ENCODE measurements around the gene GBF1. TPM values are rescaled to one million over a fixed set of nuclear protein-coding genes. Genes with fewer than 3 reads are reported as not detected.

The GBF1 gene
- total and polyA plus RNA-seq, 2 donors (not counting 1 experiment from before 2014, with no cell fraction given), result 20.8 to 39.3 TPM

- Mint-ChIP-seq H3K4me3 (no peak overlapping the region), H3K4me1 (peaks cover 26% of the 10 kb centered on the region), H3K27ac (no peak overlapping the region), H3K27me3 (no peaks in the 10 kb centered on the region), H3K9me3 (ENCODE audit: insufficient read depth) (no peaks in the 10 kb centered on the region)
- Histone ChIP-seq H3K4me3 (ENCODE audit: control extremely low read depth in 1 of 5, extremely low read depth in 1 of 5, insufficient read depth in 1 of 5, low read depth in 2 of 5, low read length in 4 of 5) (no peak overlapping the region), H3K79me2 (ENCODE audit: control insufficient read depth, insufficient read depth, low read length) (peaks cover 34% of the 10 kb centered on the region), H4K20me1 (ENCODE audit: control insufficient read depth, insufficient read depth, low read length, poor library complexity, severe bottlenecking) (peaks cover 49% of the 10 kb centered on the region), H3K4me1 (ENCODE audit: control insufficient read depth in 2 of 2, insufficient read depth in 2 of 2, low read length in 2 of 2) (peaks cover 0 to 2% of the 10 kb centered on the region in 2 donors), H3K27ac (ENCODE audit: low read length in 2 of 2) (no peak overlapping the region), H3K9me3 (ENCODE audit: control extremely low read depth in 1 of 3, control insufficient read depth in 2 of 3, insufficient read depth in 1 of 3, low read length in 2 of 3) (peaks cover 0 to 1% (median 0%) of the 10 kb centered on the region in 3 donors), H2AFZ (ENCODE audit: insufficient read depth, low read depth, low read length, poor library complexity, severe bottlenecking) (no peak overlapping the region), H3K9ac (ENCODE audit: low read length) (no peak overlapping the region), H3K4me2 (replicated peaks; ENCODE audit: low read depth, low read length, poor library complexity, severe bottlenecking) (no peak overlapping the region), H3K36me3 (replicated peaks in 1 of 2; ENCODE audit: control extremely low read depth in 1 of 2, control insufficient read depth in 1 of 2, extremely low read depth in 1 of 2, insufficient read depth in 2 of 2, low read length in 1 of 2) (peaks cover 0 to 6% of the 10 kb centered on the region in 2 experiments), H3K27me3 (replicated peaks in 1 of 4; ENCODE audit: control extremely low read depth in 1 of 4, control insufficient read depth in 3 of 4, insufficient read depth in 4 of 4, low read length in 3 of 4) (no peaks in the 10 kb centered on the region)
- DNase-seq (no peak), ATAC-seq (ENCODE audit: low read depth) (no peak)
- TF ChIP-seq CTCF (IDR thresholded peaks at IDR 0.05), result no peak
- no peak for TF ChIP-seq EZH2 (IDR thresholded peaks at IDR 0.05; ENCODE audit: borderline replicate concordance, insufficient read depth, low read depth, low read length, poor library complexity, severe bottlenecking)
- ChIA-PET CTCF (interaction anchor here (0.8 to 3.8 kb wide), 2 partner anchors 23 to 28 kb away, joined by 3 to 19 read pairs; no protein-coding TSS in a partner anchor), POLR2A (no interaction called here)
- WGBS (ENCODE audit: insufficient coverage), result 100% methylated on average over 2 of the region's 2 CpGs
- intact Hi-C loops (cut with micrococcal nuclease), result no loop called here
These were observed 82.3 kb downstream of the GBF1 start for GRCh38 chr10:102327641-102328040.

GRCh38 chr10:102332772-102333171 is 87.4 kb downstream of the GBF1 start:
- peaks cover 2% of the 10 kb centered on the region for H3K4me1 Mint-ChIP-seq
- no peak overlapping the region for H3K9ac ChIP-seq (ENCODE audit: low read length)
- H2AFZ ChIP-seq (ENCODE audit: insufficient read depth, low read depth, low read length, poor library complexity, severe bottlenecking), result no peak overlapping the region
- no peaks in the 10 kb centered on the region for H3K9me3 Mint-ChIP-seq (ENCODE audit: insufficient read depth)
- ATAC-seq (ENCODE audit: low read depth) (no peak), DNase-seq (no peak)
- H3K27ac Mint-ChIP-seq, result no peak overlapping the region
- no peaks in the 10 kb centered on the region for H3K4me1 ChIP-seq (ENCODE audit: control insufficient read depth in 2 of 2, insufficient read depth in 2 of 2, low read length in 2 of 2)
- no peak overlapping the region for H3K4me3 ChIP-seq (ENCODE audit: control extremely low read depth in 1 of 5, extremely low read depth in 1 of 5, insufficient read depth in 1 of 5, low read depth in 2 of 5, low read length in 4 of 5)
- peaks cover 12% of the 10 kb centered on the region for H3K79me2 ChIP-seq (ENCODE audit: control insufficient read depth, insufficient read depth, low read length)
- no peaks in the 10 kb centered on the region for H3K27me3 ChIP-seq (replicated peaks in 1 of 4; ENCODE audit: control extremely low read depth in 1 of 4, control insufficient read depth in 3 of 4, insufficient read depth in 4 of 4, low read length in 3 of 4)
- H3K9me3 ChIP-seq (ENCODE audit: control extremely low read depth in 1 of 3, control insufficient read depth in 2 of 3, insufficient read depth in 1 of 3, low read length in 2 of 3), result peaks cover 0 to 1% (median 0%) of the 10 kb centered on the region in 3 donors
- ChIA-PET CTCF (interaction anchor here (1.5 to 2.8 kb wide), 2 partner anchors 18 to 103 kb away, joined by 3 to 17 read pairs; no protein-coding TSS in a partner anchor), POLR2A (interaction anchor here (0.6 kb wide), 1 partner anchor 82 kb away, joined by 4 read pairs; no protein-coding TSS in a partner anchor)
- H4K20me1 ChIP-seq (ENCODE audit: control insufficient read depth, insufficient read depth, low read length, poor library complexity, severe bottlenecking), result peaks cover 16% of the 10 kb centered on the region
- H3K4me3 Mint-ChIP-seq, result no peak overlapping the region
- H3K4me2 ChIP-seq (replicated peaks; ENCODE audit: low read depth, low read length, poor library complexity, severe bottlenecking), result no peak overlapping the region
- H3K36me3 ChIP-seq (replicated peaks in 1 of 2; ENCODE audit: control extremely low read depth in 1 of 2, control insufficient read depth in 1 of 2, extremely low read depth in 1 of 2, insufficient read depth in 2 of 2, low read length in 1 of 2), result peaks cover 8 to 12% of the 10 kb centered on the region in 2 experiments
- TF ChIP-seq CTCF (IDR thresholded peaks at IDR 0.05), result no peak
- TF ChIP-seq EZH2 (IDR thresholded peaks at IDR 0.05; ENCODE audit: borderline replicate concordance, insufficient read depth, low read depth, low read length, poor library complexity, severe bottlenecking), result no peak
- no peaks in the 10 kb centered on the region for H3K27me3 Mint-ChIP-seq
- no peak overlapping the region for H3K27ac ChIP-seq (ENCODE audit: low read length in 2 of 2)
- intact Hi-C loops (cut with micrococcal nuclease), result no loop called here
